ENCODE measurements around the gene RINL.
"Not testable (repeated sequence)": the region's sequence is repeated elsewhere in the genome, so short reads cannot be mapped to it uniquely, and the experiment has no call there.

Gene RINL

DNA sequence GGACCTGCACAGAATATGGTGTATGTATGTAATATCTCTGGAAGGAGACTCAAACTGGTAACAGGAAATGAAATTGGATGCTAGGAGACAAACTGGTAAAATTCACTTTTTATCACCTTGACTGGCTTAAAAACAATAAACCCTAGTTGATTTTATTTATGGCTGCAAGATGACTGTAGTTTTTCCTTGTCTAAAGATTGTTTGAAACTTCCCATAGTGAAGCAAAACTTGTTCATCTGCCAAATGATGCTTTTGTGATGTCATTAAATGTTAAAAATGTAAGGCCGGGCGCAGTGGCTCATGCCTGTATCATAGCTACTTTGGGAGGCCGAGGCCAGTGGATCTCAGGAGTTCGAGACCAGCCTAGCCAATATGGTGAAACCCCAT, 44.0 kb downstream of the RINL start:
- DNase-seq = no peak

DNA sequence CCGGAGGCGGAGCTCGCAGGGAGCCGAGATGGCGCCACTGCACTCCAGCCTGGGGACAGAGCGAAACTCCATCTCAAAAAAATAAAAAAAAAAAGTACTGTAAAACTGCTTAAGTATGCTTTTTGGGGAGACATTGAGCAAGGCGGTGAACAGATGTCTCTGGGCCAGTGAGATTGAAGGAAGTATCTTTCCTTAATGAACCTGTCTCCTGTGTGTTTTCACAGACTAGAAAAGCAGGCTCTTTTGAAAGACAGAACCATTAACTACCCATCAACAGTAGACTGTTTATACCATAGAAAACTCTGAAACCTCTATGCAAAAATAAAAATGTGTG, 45.0 kb downstream of the RINL start:
- peak in 3 of 4 experiments; percentile 22 to 53 (median 49) for DNase-seq

DNA sequence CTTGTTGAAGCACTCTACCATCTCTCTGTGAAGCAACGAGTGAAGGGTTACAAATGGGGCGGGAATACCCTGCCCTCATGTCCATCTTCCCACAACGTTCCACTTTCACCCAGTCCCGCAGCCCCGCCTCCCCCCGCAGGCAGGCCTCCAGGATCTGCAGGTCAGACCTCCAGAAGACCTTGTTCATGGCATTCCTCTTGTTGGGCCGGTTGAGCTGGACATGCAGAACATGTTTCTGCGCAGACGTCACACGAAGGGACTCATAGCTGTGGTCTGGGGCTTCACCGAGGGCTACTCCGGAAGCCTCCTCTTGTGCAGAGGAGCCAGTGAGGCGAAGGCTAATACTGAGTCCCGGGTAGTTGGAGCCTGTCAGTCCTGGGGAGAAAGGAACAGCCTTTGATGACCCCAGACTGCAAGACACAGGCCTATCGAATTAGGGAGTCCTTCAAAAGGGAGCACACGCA, 46.9 kb downstream of the RINL start:
- DNase-seq = peak; percentile 49 to 67 (median 64)

DNA sequence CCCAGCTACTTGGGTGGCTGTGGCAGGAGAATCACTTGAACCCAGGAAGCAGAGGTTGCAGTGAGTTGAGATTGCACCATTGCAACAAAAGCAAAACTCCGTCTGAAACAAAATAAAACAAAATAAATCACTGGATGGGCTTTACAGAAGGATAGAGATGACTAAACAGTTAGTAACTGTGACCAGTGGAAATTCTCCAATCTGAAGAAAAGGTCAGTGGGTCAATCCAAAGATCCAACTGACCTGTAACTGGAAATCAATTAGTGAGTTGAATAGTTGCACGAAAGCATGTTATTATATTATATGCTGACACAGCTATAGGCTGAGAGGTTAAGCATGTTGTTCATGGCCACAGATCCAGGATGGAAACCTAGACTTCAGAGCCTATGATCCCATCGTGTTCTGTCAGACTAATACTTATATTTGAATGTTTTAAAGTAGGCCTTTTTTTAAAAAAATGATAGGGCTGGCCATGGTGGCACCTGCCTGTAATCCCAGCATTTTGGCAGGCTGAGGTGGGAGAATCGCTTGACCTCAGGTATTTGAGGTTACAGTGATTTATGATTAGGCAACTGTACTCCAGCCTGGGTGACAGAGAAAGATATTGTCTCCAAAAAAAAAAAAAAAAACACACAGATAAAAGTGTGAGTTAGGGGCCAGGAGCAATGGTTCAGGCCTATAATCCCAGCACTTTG, 47.9 kb downstream of the RINL start:
- no peak for DNase-seq

DNA sequence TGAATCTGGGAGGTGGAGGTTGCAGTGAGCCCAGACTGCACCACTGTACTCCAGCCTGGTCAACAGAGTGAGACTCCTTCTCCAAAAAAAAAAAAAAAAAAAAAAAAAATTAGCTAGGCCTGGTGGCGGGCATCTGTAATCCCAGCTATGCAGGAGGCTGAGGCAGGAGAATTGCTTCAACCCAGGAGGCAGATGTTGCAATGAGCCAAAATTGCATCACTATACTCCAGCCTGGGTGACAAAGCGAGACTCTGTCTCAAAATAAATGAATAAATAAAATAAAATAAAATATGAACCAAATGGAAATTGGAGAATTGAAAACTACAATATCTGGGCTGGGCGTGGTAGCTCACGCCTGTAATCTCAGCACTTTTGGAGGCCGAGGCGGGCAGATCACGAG, 48.9 kb downstream of the RINL start:
- peak; percentile 51 to 71 (median 70) for DNase-seq

DNA sequence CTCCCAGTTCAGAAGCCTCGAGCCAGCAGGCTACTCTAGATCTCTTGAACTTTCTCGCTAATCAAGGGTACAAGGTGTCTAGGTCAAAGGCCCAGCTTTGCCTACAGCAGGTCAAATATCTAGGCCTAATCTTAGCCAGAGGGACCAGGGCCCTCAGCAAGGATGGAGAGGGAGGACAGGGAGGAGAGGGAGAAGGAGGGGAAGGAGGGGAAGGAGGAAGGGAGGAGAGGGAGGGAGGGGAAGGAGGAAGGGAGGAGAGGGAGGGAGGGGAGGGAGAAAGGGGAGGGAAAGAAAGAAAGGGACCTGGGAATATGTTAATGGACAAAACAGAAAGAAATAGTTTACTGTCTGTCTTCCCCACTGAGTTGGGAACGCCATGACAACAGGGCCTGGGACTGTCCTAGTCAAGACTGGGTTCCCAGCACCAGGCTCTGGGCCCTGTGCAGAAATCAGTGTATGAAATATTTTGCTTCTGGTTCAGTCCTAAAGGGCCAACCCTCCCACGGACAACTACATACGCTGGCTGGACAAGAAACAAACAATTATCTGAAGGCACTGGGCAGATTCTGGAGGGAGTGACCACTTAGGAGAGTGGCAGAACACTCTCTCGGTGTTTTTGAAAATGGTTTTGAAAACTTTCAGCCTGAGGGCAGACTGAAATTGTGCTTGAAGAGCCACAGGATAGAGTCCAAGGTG, 51.1 kb downstream of the RINL start:
- DNase-seq = no peak

DNA sequence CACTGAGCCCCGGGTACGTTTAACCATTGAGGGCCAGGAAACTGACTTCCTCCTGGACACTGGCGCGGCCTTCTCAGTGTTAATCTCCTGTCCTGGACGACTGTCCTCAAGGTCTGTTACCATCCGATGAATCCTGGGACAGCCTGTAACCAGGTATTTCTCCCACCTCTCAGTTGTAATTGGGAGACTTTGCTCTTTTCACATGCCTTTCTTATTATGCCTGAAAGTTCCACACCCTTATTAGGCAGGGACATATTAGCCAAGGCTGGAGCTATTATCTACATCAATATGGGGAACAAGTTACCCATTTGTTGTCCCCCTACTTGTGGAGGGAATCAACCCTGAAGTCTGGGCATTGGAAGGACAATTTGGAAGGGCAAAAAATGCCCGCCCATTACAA, 52.1 kb downstream of the RINL start:
- not testable (repeated sequence) for DNase-seq

DNA sequence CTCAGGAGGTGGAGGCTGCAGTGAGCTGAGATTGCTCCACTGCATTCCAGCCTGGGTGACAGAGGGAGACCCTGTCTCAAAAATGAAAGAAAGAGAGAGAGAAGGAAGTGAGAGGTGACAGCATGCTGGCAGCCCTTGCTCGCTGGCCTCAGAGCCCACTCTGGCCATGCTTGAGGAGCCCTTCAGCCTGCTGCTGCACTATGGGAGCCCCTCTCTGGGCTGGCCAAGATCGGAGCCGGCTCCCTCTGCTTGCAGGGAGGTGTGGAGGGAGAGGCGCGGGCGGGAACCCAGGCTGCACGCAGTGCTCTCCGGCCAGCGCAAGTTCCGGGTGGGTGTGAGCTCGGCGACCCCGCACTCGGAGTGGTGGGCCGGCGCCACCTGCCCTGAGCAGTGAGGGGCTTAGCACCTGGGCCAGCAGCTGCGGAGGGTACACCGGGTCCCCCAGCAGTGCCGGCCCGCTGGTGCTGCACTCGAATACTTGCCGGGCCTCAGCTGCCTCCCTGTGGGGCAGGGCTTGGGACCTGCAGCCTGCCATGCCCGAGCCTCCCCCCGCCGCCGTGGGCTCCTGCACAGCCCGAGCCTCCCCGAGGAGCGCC, 56.7 kb downstream of the RINL start:
- not testable (repeated sequence) for DNase-seq

DNA sequence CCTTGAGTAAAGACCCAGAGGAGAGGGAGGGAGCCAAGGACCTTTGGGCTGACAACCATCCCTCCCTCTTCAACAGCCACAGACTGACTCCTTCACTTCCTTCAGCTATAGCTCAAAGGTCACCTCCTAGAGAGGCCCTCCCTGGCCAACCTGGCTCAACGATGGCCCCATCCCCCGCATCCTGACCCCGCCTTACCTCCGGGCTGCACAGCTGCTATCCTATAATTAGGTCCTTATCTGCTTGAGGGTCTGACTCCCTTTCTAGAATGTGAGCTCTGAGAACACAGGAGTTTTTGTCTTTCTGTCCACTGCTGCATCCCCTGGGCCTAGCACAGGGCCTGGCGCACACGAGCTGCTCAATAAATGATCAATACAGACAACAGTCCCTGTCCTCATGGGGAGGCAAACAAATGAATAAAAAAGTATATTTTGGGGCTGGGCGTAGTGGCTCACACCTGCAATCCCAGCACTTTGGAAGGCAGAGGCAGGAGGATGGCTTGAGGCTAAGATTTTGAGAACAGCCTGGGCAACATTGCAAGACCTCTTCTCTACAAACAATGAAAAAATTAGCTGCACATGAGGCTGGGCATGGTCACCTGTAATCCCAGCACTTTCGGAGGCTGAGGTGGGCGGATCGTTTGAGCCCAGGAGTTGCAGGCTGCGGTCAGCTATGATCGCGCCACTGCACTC, 58.7 kb downstream of the RINL start:
- DNase-seq = no peak

All from suppressor macrophage (primary cell).